GM12878 (cell line): Measurements from ENCODE around the gene MYPN. TPM values are rescaled to one million over a fixed set of nuclear protein-coding genes. Genes with fewer than 3 reads are reported as not detected.

ENCODE experiments used
- ASH2L ChIP-seq: fragments of 300-600, 200-600 bp; sonication (generic); IDR thresholded peaks from 2 replicates; pipeline ENCODE4 v1.6.1; 2017; ENCODE audit warnings: low read depth, mild to moderate bottlenecking, borderline replicate concordance
- ATF7 ChIP-seq: fragments of 450-650 bp; IDR thresholded peaks from 2 replicates; pipeline ENCODE4 v1.6.1; 2016; ENCODE audit warnings: low read depth, mild to moderate bottlenecking
- BHLHE40 ChIP-seq, 2 experiments: fragments of 450-650 bp in 1 of 2; IDR thresholded peaks; 2 replicates each; pipeline ENCODE4 v1.6.1; 2011 to 2017; ENCODE audit warnings: low read depth in 2 of 2, borderline replicate concordance in 1 of 2, improper control_type of control experiment in 1 of 2, low read length in 1 of 2, mild to moderate bottlenecking in 1 of 2
- CHD1 ChIP-seq: IDR thresholded peaks from 2 replicates; pipeline ENCODE4 v1.6.1; 2012; ENCODE audit warnings: low read depth, low read length, improper control_type of control experiment
- CHD2 ChIP-seq: IDR thresholded peaks from 2 replicates; pipeline ENCODE4 v1.6.1; 2011; ENCODE audit warnings: low read depth, low read length, improper control_type of control experiment, borderline replicate concordance
- EED ChIP-seq: sonication (generic); IDR thresholded peaks from 2 replicates; pipeline ENCODE4 v1.6.1; 2016; ENCODE audit warnings: antibody characterized with exemption, low read depth
- LARP7 ChIP-seq: fragments of 450-650 bp; IDR thresholded peaks from 2 replicates; pipeline ENCODE4 v1.6.1; 2017; ENCODE audit warnings: mild to moderate bottlenecking
- MEF2A ChIP-seq: IDR thresholded peaks from 2 replicates; pipeline ENCODE4 v1.6.1; 2011; ENCODE audit warnings: low read depth, mild to moderate bottlenecking, low read length, moderate library complexity; ENCODE audit not compliant: insufficient read depth
- MEF2B ChIP-seq: fragments of 450-650 bp; IDR thresholded peaks from 2 replicates; pipeline ENCODE4 v1.6.1; 2018; ENCODE audit warnings: mild to moderate bottlenecking, moderate library complexity; ENCODE audit not compliant: partially characterized antibody, poor library complexity, severe bottlenecking
- NFXL1 ChIP-seq: fragments of 450-650 bp; IDR thresholded peaks from 2 replicates; pipeline ENCODE4 v1.6.1; 2017; ENCODE audit warnings: antibody characterized with exemption, mild to moderate bottlenecking, borderline replicate concordance
- NR2C1 ChIP-seq: fragments of 450-650 bp; IDR thresholded peaks from 2 replicates; pipeline ENCODE4 v1.6.1; 2017; ENCODE audit warnings: antibody characterized with exemption, mild to moderate bottlenecking, moderate library complexity
- NRF1 ChIP-seq: conservative IDR thresholded peaks from 2 replicates; pipeline ENCODE4 v1.6.1; 2011; ENCODE audit warnings: mild to moderate bottlenecking, low read depth, low read length, improper control_type of control experiment
- SMAD5 ChIP-seq: IDR thresholded peaks from 2 replicates; pipeline ENCODE4 v1.6.1; 2016; ENCODE audit warnings: antibody characterized with exemption, low read depth
- SMARCA5 ChIP-seq: fragments of 450-650 bp; IDR thresholded peaks from 2 replicates; pipeline ENCODE4 v1.6.1; 2017; ENCODE audit warnings: mild to moderate bottlenecking
- SRF ChIP-seq, 2 experiments: IDR thresholded peaks; 2 replicates each; pipeline ENCODE4 v1.6.1; 2011; ENCODE audit warnings: low read depth in 2 of 2, low read length in 2 of 2, mild to moderate bottlenecking in 1 of 2, moderate library complexity in 1 of 2
- TBL1XR1 ChIP-seq: IDR thresholded peaks from 2 replicates; pipeline ENCODE4 v1.6.1; 2012; ENCODE audit warnings: low read depth, low read length, improper control_type of control experiment
- polyA plus RNA-seq, 11 experiments: library from polyadenylated mRNA; depleted of rRNA in 4 of 11; unstranded in 6 of 11; stranded (reverse) in 5 of 11; fragments of >200 nt; fragmentation: Nextera tagmentation in 4 of 11; fragmentation: Illumina TruSeq in 1 of 11; extraction: Ambion mirVana in 4 of 11; extraction: Trizol in 1 of 11; gene quantifications; 1 replicate in 1 of 11; 2 replicates in 10 of 11; pipeline versions ENCODE4 v1.2.1 to v1.2.3, GENCODE V29; 2011 to 2016; ENCODE audit warnings: inconsistent platforms in 2 of 11, missing spikeins in 2 of 11, low read depth in 1 of 11
- total RNA-seq, 4 experiments: library from RNA; depleted of rRNA in 3 of 4; stranded (reverse); fragments of >200 nt in 3 of 4; fragmentation: Illumina TruSeq in 1 of 4; extraction: Trizol in 1 of 4; gene quantifications; 2 replicates each; pipeline versions ENCODE4 v1.2.1 to v1.2.3, GENCODE V29; 2013 to 2021
- TF ChIP-seq, protein P1 (sequence below): fragments of 450-650 bp; IDR thresholded peaks from 2 replicates; pipeline ENCODE4 v1.6.1; 2016; ENCODE audit warnings: mild to moderate bottlenecking, moderate library complexity, borderline replicate concordance
- TF ChIP-seq, protein P2 (sequence below): fragments of 450-650 bp; conservative IDR thresholded peaks from 2 replicates; pipeline ENCODE4 v1.6.1; 2017; ENCODE audit warnings: mild to moderate bottlenecking, moderate library complexity
- TF ChIP-seq, protein P3 (sequence below): IDR thresholded peaks from 2 replicates; pipeline ENCODE4 v1.6.1; 2012; ENCODE audit warnings: low read depth, low read length, improper control_type of control experiment
- TF ChIP-seq, protein P4 (sequence below): fragments of 450-650 bp; IDR thresholded peaks from 2 replicates; pipeline ENCODE4 v1.6.1; 2017; ENCODE audit warnings: mild to moderate bottlenecking, low read depth, inconsistent platforms; ENCODE audit not compliant: poor library complexity, severe bottlenecking

MYPN gene
- total and polyA plus RNA-seq, 10 of the 15 experiments (the other 5 are each of a cell fraction or from before 2014, with no cell fraction given), result 0.01 to 0.02 TPM; not detected in 8

DNA sequence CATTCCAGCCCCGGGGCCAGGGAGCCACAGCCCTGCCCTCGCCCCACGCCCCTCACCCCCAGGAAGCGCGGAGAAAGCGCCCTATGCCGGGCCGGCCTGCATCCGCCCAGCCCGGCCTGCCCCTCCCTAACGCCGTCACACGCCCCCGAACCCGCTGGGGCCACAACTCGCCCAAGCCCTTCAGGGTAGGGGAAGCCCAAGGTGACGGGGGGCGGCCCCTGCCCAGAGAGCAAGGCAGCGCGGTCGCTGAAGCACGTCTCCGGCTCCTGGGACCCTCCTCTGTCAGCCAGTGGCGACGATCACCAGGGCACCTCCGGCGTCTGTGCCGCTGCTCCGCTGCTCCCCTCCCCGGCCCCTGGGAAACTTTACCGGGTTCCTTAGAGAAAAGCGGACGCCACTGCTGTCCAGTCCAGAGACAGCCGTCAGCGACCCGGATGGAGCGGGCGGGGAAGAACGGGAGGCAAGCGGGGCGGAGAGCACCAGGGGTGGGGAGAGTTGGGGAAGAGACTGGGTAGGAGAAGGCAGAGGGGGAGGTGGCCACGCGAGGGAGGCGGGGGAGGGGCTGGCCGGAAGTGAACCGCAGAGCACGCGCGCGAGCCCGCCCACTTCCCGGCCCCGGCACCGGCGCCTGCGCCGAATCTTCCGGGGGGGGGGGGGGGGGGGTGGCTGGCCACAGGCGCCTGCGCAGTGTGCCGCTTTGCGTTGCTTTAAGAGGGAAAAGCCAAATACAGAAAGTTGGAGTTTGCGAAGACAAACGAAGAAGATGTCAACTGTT lies 34.3 kb upstream of the MYPN start, which contains the start of gene HERC4 (continued):
- TF ChIP-seq, protein P1, sequence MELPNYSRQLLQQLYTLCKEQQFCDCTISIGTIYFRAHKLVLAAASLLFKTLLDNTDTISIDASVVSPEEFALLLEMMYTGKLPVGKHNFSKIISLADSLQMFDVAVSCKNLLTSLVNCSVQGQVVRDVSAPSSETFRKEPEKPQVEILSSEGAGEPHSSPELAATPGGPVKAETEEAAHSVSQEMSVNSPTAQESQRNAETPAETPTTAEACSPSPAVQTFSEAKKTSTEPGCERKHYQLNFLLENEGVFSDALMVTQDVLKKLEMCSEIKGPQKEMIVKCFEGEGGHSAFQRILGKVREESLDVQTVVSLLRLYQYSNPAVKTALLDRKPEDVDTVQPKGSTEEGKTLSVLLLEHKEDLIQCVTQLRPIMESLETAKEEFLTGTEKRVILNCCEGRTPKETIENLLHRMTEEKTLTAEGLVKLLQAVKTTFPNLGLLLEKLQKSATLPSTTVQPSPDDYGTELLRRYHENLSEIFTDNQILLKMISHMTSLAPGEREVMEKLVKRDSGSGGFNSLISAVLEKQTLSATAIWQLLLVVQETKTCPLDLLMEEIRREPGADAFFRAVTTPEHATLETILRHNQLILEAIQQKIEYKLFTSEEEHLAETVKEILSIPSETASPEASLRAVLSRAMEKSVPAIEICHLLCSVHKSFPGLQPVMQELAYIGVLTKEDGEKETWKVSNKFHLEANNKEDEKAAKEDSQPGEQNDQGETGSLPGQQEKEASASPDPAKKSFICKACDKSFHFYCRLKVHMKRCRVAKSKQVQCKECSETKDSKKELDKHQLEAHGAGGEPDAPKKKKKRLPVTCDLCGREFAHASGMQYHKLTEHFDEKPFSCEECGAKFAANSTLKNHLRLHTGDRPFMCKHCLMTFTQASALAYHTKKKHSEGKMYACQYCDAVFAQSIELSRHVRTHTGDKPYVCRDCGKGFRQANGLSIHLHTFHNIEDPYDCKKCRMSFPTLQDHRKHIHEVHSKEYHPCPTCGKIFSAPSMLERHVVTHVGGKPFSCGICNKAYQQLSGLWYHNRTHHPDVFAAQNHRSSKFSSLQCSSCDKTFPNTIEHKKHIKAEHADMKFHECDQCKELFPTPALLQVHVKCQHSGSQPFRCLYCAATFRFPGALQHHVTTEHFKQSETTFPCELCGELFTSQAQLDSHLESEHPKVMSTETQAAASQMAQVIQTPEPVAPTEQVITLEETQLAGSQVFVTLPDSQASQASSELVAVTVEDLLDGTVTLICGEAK, result peak; percentile 45; the same call in 1 of the 2 replicates
- TF ChIP-seq BHLHE40 (IDR thresholded peaks at IDR 0.05; ENCODE audit: borderline replicate concordance in 1 of 2, low read depth in 2 of 2, low read length in 1 of 2) (peak; percentile 83 to 88), LARP7 (peak; percentile 89), MEF2B (peak; percentile 59), CHD1 (0 out of 2 replicates have a peak, but pooled peaks have one; percentile 40), MEF2A (no peak), EED (peak; percentile 43; the same call in 1 of the 2 replicates), CHD2 (peak; percentile 50; the same call in 1 of the 2 replicates), SRF (IDR thresholded peaks at IDR 0.05; ENCODE audit: low read depth in 2 of 2, low read length in 2 of 2) (0 out of 4 replicates have a peak, but pooled peaks of 1 of the 2 experiments have one; percentile 20), ATF7 (peak; percentile 70), NR2C1 (peak; percentile 10; the same call in 1 of the 2 replicates), SMARCA5 (peak; percentile 55; the same call in 1 of the 2 replicates), NRF1 (peak; percentile 51), NFXL1 (no peak), SMAD5 (peak; percentile 90), TBL1XR1 (peak; percentile 31; the same call in 1 of the 2 replicates), ASH2L (no peak)
- TF ChIP-seq, protein P2, sequence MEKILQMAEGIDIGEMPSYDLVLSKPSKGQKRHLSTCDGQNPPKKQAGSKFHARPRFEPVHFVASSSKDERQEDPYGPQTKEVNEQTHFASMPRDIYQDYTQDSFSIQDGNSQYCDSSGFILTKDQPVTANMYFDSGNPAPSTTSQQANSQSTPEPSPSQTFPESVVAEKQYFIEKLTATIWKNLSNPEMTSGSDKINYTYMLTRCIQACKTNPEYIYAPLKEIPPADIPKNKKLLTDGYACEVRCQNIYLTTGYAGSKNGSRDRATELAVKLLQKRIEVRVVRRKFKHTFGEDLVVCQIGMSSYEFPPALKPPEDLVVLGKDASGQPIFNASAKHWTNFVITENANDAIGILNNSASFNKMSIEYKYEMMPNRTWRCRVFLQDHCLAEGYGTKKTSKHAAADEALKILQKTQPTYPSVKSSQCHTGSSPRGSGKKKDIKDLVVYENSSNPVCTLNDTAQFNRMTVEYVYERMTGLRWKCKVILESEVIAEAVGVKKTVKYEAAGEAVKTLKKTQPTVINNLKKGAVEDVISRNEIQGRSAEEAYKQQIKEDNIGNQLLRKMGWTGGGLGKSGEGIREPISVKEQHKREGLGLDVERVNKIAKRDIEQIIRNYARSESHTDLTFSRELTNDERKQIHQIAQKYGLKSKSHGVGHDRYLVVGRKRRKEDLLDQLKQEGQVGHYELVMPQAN, result 0 out of 2 replicates have a peak, but pooled peaks have one; percentile 76
- TF ChIP-seq, protein P3, sequence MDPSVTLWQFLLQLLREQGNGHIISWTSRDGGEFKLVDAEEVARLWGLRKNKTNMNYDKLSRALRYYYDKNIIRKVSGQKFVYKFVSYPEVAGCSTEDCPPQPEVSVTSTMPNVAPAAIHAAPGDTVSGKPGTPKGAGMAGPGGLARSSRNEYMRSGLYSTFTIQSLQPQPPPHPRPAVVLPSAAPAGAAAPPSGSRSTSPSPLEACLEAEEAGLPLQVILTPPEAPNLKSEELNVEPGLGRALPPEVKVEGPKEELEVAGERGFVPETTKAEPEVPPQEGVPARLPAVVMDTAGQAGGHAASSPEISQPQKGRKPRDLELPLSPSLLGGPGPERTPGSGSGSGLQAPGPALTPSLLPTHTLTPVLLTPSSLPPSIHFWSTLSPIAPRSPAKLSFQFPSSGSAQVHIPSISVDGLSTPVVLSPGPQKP, result peak; percentile 82
- TF ChIP-seq, protein P4, sequence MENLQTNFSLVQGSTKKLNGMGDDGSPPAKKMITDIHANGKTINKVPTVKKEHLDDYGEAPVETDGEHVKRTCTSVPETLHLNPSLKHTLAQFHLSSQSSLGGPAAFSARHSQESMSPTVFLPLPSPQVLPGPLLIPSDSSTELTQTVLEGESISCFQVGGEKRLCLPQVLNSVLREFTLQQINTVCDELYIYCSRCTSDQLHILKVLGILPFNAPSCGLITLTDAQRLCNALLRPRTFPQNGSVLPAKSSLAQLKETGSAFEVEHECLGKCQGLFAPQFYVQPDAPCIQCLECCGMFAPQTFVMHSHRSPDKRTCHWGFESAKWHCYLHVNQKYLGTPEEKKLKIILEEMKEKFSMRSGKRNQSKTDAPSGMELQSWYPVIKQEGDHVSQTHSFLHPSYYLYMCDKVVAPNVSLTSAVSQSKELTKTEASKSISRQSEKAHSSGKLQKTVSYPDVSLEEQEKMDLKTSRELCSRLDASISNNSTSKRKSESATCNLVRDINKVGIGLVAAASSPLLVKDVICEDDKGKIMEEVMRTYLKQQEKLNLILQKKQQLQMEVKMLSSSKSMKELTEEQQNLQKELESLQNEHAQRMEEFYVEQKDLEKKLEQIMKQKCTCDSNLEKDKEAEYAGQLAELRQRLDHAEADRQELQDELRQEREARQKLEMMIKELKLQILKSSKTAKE, result no peak
